Fibroblast of lung (primary cell): ENCODE results near the gene ALOX12B.

ENCODE experiments used
- CTCF ChIP-seq, 2 donors: IDR thresholded peaks in 1 of 2; conservative IDR thresholded peaks in 1 of 2; 1 replicate in 1 of 2; 2 replicates in 1 of 2; pipeline ENCODE4 v1.5.1; 2011 to 2012; ENCODE audit warnings: low read length in 2 of 2, control low read depth in 1 of 2, inconsistent platforms in 1 of 2, low read depth in 1 of 2, mild to moderate bottlenecking in 1 of 2
- EZH2 ChIP-seq: IDR thresholded peaks from 2 replicates; pipeline ENCODE4 v1.5.1; 2012; ENCODE audit warnings: low read length, control low read depth, mild to moderate bottlenecking; ENCODE audit errors: missing control alignments

- TF ChIP-seq CTCF (conservative IDR thresholded peaks at IDR 0.05 in 1 of 2, IDR thresholded peaks at IDR 0.05 in 1 of 2; ENCODE audit: low read depth in 1 of 2, low read length in 2 of 2) (no peak), EZH2 (no peak)
These were observed 35.6 kb upstream of the ALOX12B start for GRCh38 chr17:8122924-8123694.
